Panc1 (cell line): ENCODE results near the gene HLCS. TPM values are rescaled to one million over a fixed set of nuclear protein-coding genes. Genes with fewer than 3 reads are reported as not detected.

Source experiments
- ATAC-seq: fragments of 200-7000 bp; cut with Tn5 transposase; 2 replicates; pipeline ENCODE4 v1.9.1; 2020; ENCODE audit warnings: mild to moderate bottlenecking, moderate library complexity
- BruUV-seq: library from RNA; stranded (reverse); fragments of 400-500 nt; replicated peaks from 2 replicates; lab custom pipeline; 2021; lab: Mats Ljungman, UMichigan
- CTCF ChIA-PET: fragments of 300-600 bp; sonication (Branson Sonifier 250); formaldehyde crosslinking; loops from one replicate; lab custom pipeline; 2022; ENCODE audit warnings: antibody characterized with exemption; lab: Charles Lee
- POLR2A ChIA-PET: fragments of 300-600 bp; sonication (Branson Sonifier 250); formaldehyde crosslinking; loops from one replicate; lab custom pipeline; 2022; ENCODE audit warnings: antibody characterized with exemption; lab: Charles Lee
- DNase-seq: peaks from one replicate; pipeline ENCODE4 v3.0.0-alpha.2; 2010; ENCODE audit warnings: low read depth, low spot score
- H3K27ac ChIP-seq: 2 replicates; pipeline ENCODE4 v1.5.1; 2011; ENCODE audit warnings: mild to moderate bottlenecking, low read length, inconsistent platforms
- H3K27me3 ChIP-seq: fragments of 200-500 bp; sonication (Bioruptor generic); 2 replicates; pipeline ENCODE4 v1.6.0; 2014; ENCODE audit warnings: low read length, inconsistent platforms; ENCODE audit not compliant: control insufficient read depth, insufficient read depth
- H3K36me3 ChIP-seq: fragments of 200-500 bp; sonication (Bioruptor generic); 2 replicates; pipeline ENCODE4 v1.5.1; 2014; ENCODE audit warnings: inconsistent platforms, mild to moderate bottlenecking, low read length, moderate library complexity; ENCODE audit not compliant: control insufficient read depth, insufficient read depth
- H3K4me1 ChIP-seq: 2 replicates; pipeline ENCODE4 v1.5.1; 2011; ENCODE audit warnings: inconsistent platforms, mild to moderate bottlenecking, low read length, moderate library complexity; ENCODE audit not compliant: control insufficient read depth, insufficient read depth
- H3K4me3 ChIP-seq, 2 experiments: 2 replicates each; pipeline ENCODE4 v1.5.1; 2011 to 2012; ENCODE audit warnings: low read depth in 2 of 2, low read length in 2 of 2, mild to moderate bottlenecking in 2 of 2, inconsistent platforms in 1 of 2, moderate library complexity in 1 of 2
- H3K9me3 ChIP-seq: fragments of 200-500 bp; sonication (Bioruptor generic); 2 replicates; pipeline ENCODE4 v1.5.1; 2014; ENCODE audit warnings: low read depth, mild to moderate bottlenecking, inconsistent platforms, low read length, moderate library complexity; ENCODE audit not compliant: control insufficient read depth, insufficient read depth
- POLR2AphosphoS5 ChIP-seq: IDR thresholded peaks from 2 replicates; pipeline ENCODE4 v1.6.1; 2012; ENCODE audit warnings: mild to moderate bottlenecking, low read depth, low read length, moderate library complexity
- SIN3A ChIP-seq: IDR thresholded peaks from 2 replicates; pipeline ENCODE4 v1.6.1; 2012; ENCODE audit warnings: low read depth, mild to moderate bottlenecking, low read length, moderate library complexity, borderline replicate concordance; ENCODE audit not compliant: insufficient read depth
- TCF7L2 ChIP-seq: IDR thresholded peaks from 2 replicates; pipeline ENCODE4 v1.6.1; 2011; ENCODE audit warnings: mild to moderate bottlenecking, low read depth, low read length, inconsistent platforms
- in situ Hi-C: cut with HindIII; loops from 2 replicates; pipeline ENCODE4 v1.10.0; 2016; ENCODE audit warnings: low sequenced_read_pairs, low pct_unique_long_range_greater_than_20kb
- intact Hi-C: fragments of 100-400 bp; cut with micrococcal nuclease; formaldehyde crosslinking; loops from one replicate; pipeline ENCODE4 v1.10.0; 2022; ENCODE audit not compliant: unreplicated experiment
- total RNA-seq: library from RNA; stranded (reverse); gene quantifications from one replicate; pipeline ENCODE4 v1.2.1, GENCODE V29; 2021; ENCODE audit not compliant: unreplicated experiment
- TF ChIP-seq, protein P1 (sequence below): fragments of 450-650 bp; IDR thresholded peaks from 2 replicates; pipeline ENCODE4 v1.5.1; 2017; ENCODE audit warnings: mild to moderate bottlenecking
- TF ChIP-seq, protein P2 (sequence below), 2 experiments: IDR thresholded peaks; 2 replicates each; pipeline ENCODE4 v1.6.1; 2011 to 2012; ENCODE audit warnings: low read depth in 2 of 2, control low read depth in 1 of 2, low read length in 1 of 2, mild to moderate bottlenecking in 1 of 2, moderate library complexity in 1 of 2; ENCODE audit not compliant: insufficient read depth in 1 of 2

Gene HLCS
- total RNA-seq, 1 experiment from 2014 or later: 15.3 TPM

DNA sequence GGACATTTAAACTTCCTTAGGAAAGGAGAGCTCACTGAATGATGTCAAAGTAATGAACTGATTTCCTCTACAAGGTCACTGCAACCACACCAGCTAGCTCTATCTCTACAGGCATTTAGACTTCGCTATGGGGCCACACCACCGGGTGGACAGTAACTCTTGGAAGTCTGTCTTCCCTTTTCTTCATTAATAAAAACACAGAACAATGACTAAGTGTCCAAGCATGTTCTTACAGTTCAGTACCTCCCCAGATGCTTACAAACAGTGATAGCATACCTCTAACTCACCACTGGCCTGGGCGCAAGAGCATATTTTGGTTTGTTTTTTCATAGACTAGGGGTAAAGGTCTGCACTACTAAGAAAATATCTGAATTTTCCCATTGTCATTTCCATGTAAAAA, 212.9 kb downstream of the HLCS start:
- no peak for TF ChIP-seq SIN3A
- TF ChIP-seq, protein P1, sequence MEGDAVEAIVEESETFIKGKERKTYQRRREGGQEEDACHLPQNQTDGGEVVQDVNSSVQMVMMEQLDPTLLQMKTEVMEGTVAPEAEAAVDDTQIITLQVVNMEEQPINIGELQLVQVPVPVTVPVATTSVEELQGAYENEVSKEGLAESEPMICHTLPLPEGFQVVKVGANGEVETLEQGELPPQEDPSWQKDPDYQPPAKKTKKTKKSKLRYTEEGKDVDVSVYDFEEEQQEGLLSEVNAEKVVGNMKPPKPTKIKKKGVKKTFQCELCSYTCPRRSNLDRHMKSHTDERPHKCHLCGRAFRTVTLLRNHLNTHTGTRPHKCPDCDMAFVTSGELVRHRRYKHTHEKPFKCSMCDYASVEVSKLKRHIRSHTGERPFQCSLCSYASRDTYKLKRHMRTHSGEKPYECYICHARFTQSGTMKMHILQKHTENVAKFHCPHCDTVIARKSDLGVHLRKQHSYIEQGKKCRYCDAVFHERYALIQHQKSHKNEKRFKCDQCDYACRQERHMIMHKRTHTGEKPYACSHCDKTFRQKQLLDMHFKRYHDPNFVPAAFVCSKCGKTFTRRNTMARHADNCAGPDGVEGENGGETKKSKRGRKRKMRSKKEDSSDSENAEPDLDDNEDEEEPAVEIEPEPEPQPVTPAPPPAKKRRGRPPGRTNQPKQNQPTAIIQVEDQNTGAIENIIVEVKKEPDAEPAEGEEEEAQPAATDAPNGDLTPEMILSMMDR: no peak
- TF ChIP-seq, protein P2, sequence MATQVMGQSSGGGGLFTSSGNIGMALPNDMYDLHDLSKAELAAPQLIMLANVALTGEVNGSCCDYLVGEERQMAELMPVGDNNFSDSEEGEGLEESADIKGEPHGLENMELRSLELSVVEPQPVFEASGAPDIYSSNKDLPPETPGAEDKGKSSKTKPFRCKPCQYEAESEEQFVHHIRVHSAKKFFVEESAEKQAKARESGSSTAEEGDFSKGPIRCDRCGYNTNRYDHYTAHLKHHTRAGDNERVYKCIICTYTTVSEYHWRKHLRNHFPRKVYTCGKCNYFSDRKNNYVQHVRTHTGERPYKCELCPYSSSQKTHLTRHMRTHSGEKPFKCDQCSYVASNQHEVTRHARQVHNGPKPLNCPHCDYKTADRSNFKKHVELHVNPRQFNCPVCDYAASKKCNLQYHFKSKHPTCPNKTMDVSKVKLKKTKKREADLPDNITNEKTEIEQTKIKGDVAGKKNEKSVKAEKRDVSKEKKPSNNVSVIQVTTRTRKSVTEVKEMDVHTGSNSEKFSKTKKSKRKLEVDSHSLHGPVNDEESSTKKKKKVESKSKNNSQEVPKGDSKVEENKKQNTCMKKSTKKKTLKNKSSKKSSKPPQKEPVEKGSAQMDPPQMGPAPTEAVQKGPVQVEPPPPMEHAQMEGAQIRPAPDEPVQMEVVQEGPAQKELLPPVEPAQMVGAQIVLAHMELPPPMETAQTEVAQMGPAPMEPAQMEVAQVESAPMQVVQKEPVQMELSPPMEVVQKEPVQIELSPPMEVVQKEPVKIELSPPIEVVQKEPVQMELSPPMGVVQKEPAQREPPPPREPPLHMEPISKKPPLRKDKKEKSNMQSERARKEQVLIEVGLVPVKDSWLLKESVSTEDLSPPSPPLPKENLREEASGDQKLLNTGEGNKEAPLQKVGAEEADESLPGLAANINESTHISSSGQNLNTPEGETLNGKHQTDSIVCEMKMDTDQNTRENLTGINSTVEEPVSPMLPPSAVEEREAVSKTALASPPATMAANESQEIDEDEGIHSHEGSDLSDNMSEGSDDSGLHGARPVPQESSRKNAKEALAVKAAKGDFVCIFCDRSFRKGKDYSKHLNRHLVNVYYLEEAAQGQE (IDR thresholded peaks at IDR 0.05; ENCODE audit: insufficient read depth in 1 of 2, low read depth in 2 of 2, low read length in 1 of 2): no peak
- TF ChIP-seq TCF7L2: no peak
- no peak for TF ChIP-seq POLR2AphosphoS5
- Histone ChIP-seq H3K9me3 (no peaks in the 10 kb centered on the region), H3K4me3 (no peak overlapping the region), H3K27ac (no peak overlapping the region), H3K27me3 (no peaks in the 10 kb centered on the region), H3K36me3 (no peaks in the 10 kb centered on the region), H3K4me1 (no peaks in the 10 kb centered on the region)
- ChIA-PET POLR2A (no interaction called here), CTCF (no interaction called here)
- in situ Hi-C loops: no loop called here
- intact Hi-C loops: loop anchor here (10.0 kb wide), 2 partner anchors 91 to 171 kb away; no protein-coding TSS in a partner anchor
- ATAC-seq (no peak), DNase-seq (no peak)
- BruUV-seq: TSS peak; percentile 65

DNA sequence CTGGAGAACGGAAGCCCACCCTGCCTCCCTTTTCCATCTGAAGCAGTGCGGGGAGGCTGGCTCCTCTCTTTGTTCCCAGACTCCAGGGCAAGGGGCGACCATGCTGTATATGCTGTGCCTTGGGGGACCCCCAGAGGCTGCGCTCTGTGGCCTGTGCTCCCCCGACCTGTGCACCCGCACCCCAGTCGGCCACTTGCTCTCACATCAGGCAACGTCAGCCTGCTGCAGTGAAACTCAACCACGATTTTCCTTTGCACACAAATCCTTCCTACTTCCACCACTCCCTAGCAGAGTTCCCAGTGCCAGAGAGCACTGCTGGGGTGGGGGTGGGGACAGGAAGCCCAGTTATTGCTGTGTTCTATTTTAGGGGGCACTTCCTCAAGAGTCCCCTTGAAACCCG, 215.1 kb downstream of the HLCS start:
- no peaks in the 10 kb centered on the region for H3K27me3 ChIP-seq
- H3K27ac ChIP-seq: no peak overlapping the region
- no peaks in the 10 kb centered on the region for H3K36me3 ChIP-seq
- ChIA-PET POLR2A (no interaction called here), CTCF (no interaction called here)
- in situ Hi-C loops (no loop called here), intact Hi-C loops (loop anchor here (10.0 kb wide), 2 partner anchors 93 to 173 kb away; no protein-coding TSS in a partner anchor)
- DNase-seq (no peak), ATAC-seq (no peak)
- H3K4me3 ChIP-seq: no peak overlapping the region
- H3K9me3 ChIP-seq: no peaks in the 10 kb centered on the region
- BruUV-seq: no TSS peak
- H3K4me1 ChIP-seq: 0 out of 2 replicates have a peak, but pooled peaks cover 3% of the 10 kb centered on the region
- TF ChIP-seq POLR2AphosphoS5 (no peak), TCF7L2 (no peak), SIN3A (no peak)
- TF ChIP-seq, protein P2 (IDR thresholded peaks at IDR 0.05; ENCODE audit: insufficient read depth in 1 of 2, low read depth in 2 of 2, low read length in 1 of 2): no peak
- TF ChIP-seq, protein P1: no peak
